Fibroblast of pulmonary artery (primary cell): Measurements from ENCODE around the gene TM4SF1.

Source experiments
- DNase-seq: peaks from one replicate; pipeline ENCODE4 v3.0.0-alpha.2; 2010; ENCODE audit warnings: low read depth
- H3K4me3 ChIP-seq: replicated peaks from 2 replicates; pipeline ENCODE4 v1.5.1; 2011; ENCODE audit warnings: low read depth, mild to moderate bottlenecking, control low read depth, low read length, moderate library complexity
- TF ChIP-seq, protein P1 (sequence below): IDR thresholded peaks from 2 replicates; pipeline ENCODE4 v1.5.1; 2011; ENCODE audit warnings: mild to moderate bottlenecking, control low read depth, low read length, inconsistent platforms; ENCODE audit errors: missing control alignments

Gene TM4SF1

GRCh38 chr3:149375501-149376196, 1.8 kb downstream of the TM4SF1 start:
- peak; percentile 58 for DNase-seq
- H3K4me3 ChIP-seq, result peak overlapping the region; percentile 71
- TF ChIP-seq, protein P1, sequence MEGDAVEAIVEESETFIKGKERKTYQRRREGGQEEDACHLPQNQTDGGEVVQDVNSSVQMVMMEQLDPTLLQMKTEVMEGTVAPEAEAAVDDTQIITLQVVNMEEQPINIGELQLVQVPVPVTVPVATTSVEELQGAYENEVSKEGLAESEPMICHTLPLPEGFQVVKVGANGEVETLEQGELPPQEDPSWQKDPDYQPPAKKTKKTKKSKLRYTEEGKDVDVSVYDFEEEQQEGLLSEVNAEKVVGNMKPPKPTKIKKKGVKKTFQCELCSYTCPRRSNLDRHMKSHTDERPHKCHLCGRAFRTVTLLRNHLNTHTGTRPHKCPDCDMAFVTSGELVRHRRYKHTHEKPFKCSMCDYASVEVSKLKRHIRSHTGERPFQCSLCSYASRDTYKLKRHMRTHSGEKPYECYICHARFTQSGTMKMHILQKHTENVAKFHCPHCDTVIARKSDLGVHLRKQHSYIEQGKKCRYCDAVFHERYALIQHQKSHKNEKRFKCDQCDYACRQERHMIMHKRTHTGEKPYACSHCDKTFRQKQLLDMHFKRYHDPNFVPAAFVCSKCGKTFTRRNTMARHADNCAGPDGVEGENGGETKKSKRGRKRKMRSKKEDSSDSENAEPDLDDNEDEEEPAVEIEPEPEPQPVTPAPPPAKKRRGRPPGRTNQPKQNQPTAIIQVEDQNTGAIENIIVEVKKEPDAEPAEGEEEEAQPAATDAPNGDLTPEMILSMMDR, result no peak

DNA sequence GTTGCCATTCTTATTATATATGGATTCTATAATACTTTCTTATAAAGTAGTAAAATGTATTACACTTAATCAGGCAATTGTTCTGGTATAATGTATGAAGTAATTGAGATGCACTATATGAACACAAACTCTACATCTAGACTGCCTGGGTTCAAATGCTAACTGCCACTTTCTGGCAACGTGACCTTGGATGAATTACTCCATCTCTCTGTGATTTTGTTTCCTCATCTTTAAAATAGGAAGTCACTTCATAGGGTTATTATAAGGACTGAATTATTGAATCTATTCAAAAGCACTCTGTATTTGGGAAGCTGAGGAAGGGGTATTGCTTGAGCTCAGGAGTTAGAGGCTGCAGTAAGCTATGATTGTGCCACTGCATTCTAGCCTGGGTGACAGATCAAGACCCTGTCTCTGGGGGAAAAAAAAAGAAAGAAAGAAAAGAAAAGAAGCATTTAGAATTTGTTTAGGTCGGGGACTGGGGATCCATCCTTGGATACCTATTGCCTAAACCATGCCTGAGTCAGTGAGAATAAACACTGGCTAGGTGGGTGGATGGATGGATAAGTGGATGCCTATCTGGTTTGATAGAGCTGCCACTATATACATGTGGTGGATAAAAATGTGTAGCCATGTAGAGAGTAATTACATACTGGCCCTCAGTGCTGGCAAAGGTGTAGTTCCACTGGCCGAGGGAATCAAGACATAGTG, 2.5 kb downstream of the TM4SF1 start:
- TF ChIP-seq, protein P1, result no peak
- no peak for DNase-seq
- H3K4me3 ChIP-seq, result peak overlapping the region; percentile 71

- TF ChIP-seq, protein P1, result no peak
- peak overlapping the region; percentile 71 for H3K4me3 ChIP-seq
- DNase-seq, result no peak
Measured at GRCh38 chr3:149374391-149374790, 3.1 kb downstream of the TM4SF1 start.

DNA sequence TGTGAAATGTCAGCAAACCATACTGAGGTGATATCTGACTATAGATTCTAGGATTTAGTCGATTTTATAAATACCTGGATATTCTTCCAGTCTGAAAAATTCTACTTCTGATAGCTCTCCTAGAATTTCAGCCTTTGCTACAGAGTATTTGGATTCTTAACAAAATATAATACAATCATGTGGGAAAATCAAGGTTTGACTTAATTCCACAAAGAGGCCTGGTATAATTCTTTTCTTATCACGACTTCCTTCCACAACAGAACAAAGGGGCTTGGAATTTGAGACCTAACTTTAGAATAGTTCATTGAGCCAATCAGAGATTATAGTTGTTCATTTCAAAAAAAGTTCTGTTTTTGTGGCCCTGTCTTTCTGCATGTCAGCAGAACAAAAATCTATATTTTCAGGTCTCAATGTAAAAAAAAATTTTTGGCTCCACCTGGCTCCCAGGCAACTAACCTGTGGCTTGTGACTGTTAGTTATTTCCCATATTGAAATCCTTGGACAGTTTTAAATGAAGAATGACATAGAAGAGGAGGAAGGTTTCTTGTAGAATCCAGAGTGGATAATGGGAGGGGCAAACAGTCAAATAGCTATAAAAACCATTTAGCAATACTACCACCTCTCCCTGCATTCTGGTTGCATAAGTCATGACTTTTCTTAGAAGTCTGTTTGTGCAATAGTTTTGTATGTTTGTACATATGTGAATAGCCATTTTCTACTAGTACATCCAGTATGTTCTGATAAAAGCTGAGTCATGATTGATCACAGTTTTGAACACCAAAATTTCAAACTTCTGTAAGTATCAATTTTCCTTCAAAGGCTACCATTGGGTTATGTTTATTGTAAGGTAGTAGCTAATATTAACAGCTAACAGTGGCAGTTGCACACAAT, 4.0 kb downstream of the TM4SF1 start:
- DNase-seq, result peak; percentile 92
- TF ChIP-seq, protein P1, result no peak
- peak overlapping the region; percentile 71 for H3K4me3 ChIP-seq

DNA sequence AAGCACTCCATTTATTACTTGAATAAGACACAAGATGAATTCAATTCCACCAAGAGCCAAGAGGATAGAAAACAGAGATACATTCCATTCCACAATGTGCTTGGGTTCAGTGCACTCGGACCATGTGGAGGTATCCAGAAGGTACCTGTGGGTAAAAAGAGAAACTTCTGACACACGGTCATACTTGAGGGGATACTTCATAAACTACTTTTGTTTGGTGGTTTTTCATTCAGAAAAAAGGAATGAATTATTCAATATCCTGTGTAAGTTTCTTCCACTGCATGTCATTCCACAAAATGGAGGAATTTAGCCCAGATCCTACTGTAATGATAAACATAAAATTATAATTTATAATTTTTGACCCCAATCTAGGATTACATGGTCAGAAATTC, 5.7 kb downstream of the TM4SF1 start:
- TF ChIP-seq, protein P1, result no peak
- no peak for DNase-seq
- H3K4me3 ChIP-seq, result peak overlapping the region; percentile 11

- DNase-seq, result peak; percentile 84
- TF ChIP-seq, protein P1, result no peak
- peak overlapping the region; percentile 11 for H3K4me3 ChIP-seq
Measured at GRCh38 chr3:149371001-149371722, 6.3 kb downstream of the TM4SF1 start.
